ENCODE data around the gene CFDP1. TPM values are rescaled to one million over a fixed set of nuclear protein-coding genes. Genes with fewer than 3 reads are reported as not detected.

Gene CFDP1
- total and polyA plus RNA-seq, 4 experiments from 2014 or later = 37.1 to 42.4 (median 41.9) TPM

- H3K27me3 Mint-ChIP-seq = peaks cover 17 to 29% of the 10 kb centered on the region in 2 donors
- H3K36me3 ChIP-seq (ENCODE audit: insufficient read depth, low read length) = no peaks in the 10 kb centered on the region
- H3K4me1 ChIP-seq (ENCODE audit: insufficient read depth, low read length) = peaks cover 9% of the 10 kb centered on the region
- peak overlapping the region in 7 of 8 donors; percentile 67 to 93 (median 83) for H3K4me3 Mint-ChIP-seq
- POLR2A ChIA-PET (ENCODE audit: partially characterized antibody) = no interaction called here
- H3K27ac ChIP-seq (ENCODE audit: low read depth, low read length) = no peak overlapping the region
- no peaks in the 10 kb centered on the region for H3K9me3 ChIP-seq (ENCODE audit: control insufficient read depth in 1 of 2, low read length in 2 of 2)
- H3K4me1 Mint-ChIP-seq = peaks cover 3 to 13% (median 7%) of the 10 kb centered on the region in 4 donors
- intact Hi-C loops (cut with micrococcal nuclease) = no loop called here
- CTCF ChIA-PET (ENCODE audit: partially characterized antibody) = interaction anchor here (1.3 kb wide), 1 partner anchor 16 kb away, joined by 3 read pairs; no protein-coding TSS in a partner anchor
- H3K4me3 ChIP-seq (ENCODE audit: low read length in 2 of 2) = no peak overlapping the region
- H3K36me3 Mint-ChIP-seq = no peaks in the 10 kb centered on the region
- peaks cover 12% of the 10 kb centered on the region for H3K27me3 ChIP-seq (ENCODE audit: insufficient read depth, low read length)
- peak overlapping the region in 1 of 7 donors; percentile 88 for H3K27ac Mint-ChIP-seq
- DNase-seq = no peak
- no peaks in the 10 kb centered on the region for H3K9me3 Mint-ChIP-seq
Measured at GRCh38 chr16:75266738-75267630, 166.3 kb downstream of the CFDP1 start.

DNA sequence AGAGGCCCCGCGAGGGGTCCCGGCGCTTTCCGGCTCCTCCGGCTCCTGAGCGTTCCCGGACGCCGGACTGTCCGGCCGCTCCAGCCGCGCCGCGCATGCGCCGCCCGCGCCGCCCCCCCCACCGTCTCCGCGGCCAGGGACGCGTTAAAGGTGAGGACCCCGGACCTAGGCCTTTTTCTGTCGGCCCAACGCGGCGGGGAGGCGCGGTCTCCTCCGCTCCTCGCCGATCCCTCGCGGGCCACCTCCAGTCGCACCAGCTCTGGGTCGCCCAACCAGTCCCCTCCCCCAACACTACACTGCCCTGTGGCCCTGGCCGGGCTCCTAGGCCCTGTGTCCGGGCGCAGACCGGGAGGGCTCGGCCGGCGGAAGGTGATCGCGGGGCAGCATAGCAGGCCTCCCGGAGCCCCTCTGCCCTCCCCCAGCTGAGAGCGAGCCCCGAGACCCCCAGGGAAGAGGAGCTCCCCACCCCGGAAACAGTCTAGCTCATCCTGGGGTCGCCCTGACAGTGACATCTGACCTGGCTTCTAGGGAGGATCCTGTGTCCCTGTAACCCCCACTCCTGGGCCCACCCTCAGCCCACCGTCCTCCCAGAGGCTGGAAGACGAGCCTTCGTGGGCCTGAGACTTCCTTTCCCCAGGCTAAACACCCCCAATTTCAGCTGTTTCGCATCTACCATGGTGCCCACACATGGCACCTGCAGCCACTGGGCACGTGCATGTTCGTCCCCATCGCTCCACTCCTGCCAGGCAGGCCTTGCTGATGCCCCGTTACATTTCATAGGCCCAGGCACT lies 167.2 kb downstream of the CFDP1 start:
- DNase-seq = no peak
- H3K27ac ChIP-seq (ENCODE audit: low read depth, low read length) = no peak overlapping the region
- ChIA-PET CTCF (ENCODE audit: partially characterized antibody) (interaction anchor here (1.3 kb wide), 1 partner anchor 15 kb away, joined by 3 read pairs; no protein-coding TSS in a partner anchor), POLR2A (ENCODE audit: partially characterized antibody) (no interaction called here)
- intact Hi-C loops (cut with micrococcal nuclease) = no loop called here
- H3K4me1 ChIP-seq (ENCODE audit: insufficient read depth, low read length) = peaks cover 9% of the 10 kb centered on the region
- peaks cover 17 to 32% of the 10 kb centered on the region in 2 donors for H3K27me3 Mint-ChIP-seq
- H3K4me3 ChIP-seq (ENCODE audit: low read length in 2 of 2) = peak overlapping the region in 1 of 2 donors; percentile 9
- H3K9me3 Mint-ChIP-seq = no peaks in the 10 kb centered on the region
- peaks cover 12% of the 10 kb centered on the region for H3K27me3 ChIP-seq (ENCODE audit: insufficient read depth, low read length)
- H3K4me1 Mint-ChIP-seq = peaks cover 3 to 13% (median 7%) of the 10 kb centered on the region in 4 donors
- H3K4me3 Mint-ChIP-seq = peak overlapping the region; percentile 67 to 93 (median 83)
- H3K9me3 ChIP-seq (ENCODE audit: control insufficient read depth in 1 of 2, low read length in 2 of 2) = no peaks in the 10 kb centered on the region
- no peaks in the 10 kb centered on the region for H3K36me3 Mint-ChIP-seq
- peak overlapping the region in 1 of 7 donors; percentile 88 for H3K27ac Mint-ChIP-seq
- no peaks in the 10 kb centered on the region for H3K36me3 ChIP-seq (ENCODE audit: insufficient read depth, low read length)

GRCh38 chr16:75264999-75265910 lies 168.0 kb downstream of the CFDP1 start:
- DNase-seq = no peak
- Mint-ChIP-seq H3K4me3 (peak overlapping the region; percentile 61 to 82 (median 77)), H3K36me3 (no peaks in the 10 kb centered on the region), H3K9me3 (no peaks in the 10 kb centered on the region), H3K27ac (peak overlapping the region in 1 of 7 donors; percentile 23), H3K4me1 (peaks cover 3 to 13% (median 7%) of the 10 kb centered on the region in 4 donors), H3K27me3 (peaks cover 17 to 32% of the 10 kb centered on the region in 2 donors)
- CTCF ChIA-PET (ENCODE audit: partially characterized antibody) = no interaction called here
- H3K9me3 ChIP-seq (ENCODE audit: control insufficient read depth in 1 of 2, low read length in 2 of 2) = no peaks in the 10 kb centered on the region
- H3K4me1 ChIP-seq (ENCODE audit: insufficient read depth, low read length) = peaks cover 9% of the 10 kb centered on the region
- POLR2A ChIA-PET (ENCODE audit: partially characterized antibody) = interaction anchor here (0.7 kb wide), 1 partner anchor 115 kb away, joined by 3 read pairs; no protein-coding TSS in a partner anchor
- no peak overlapping the region for H3K27ac ChIP-seq (ENCODE audit: low read depth, low read length)
- no peaks in the 10 kb centered on the region for H3K36me3 ChIP-seq (ENCODE audit: insufficient read depth, low read length)
- peaks cover 12% of the 10 kb centered on the region for H3K27me3 ChIP-seq (ENCODE audit: insufficient read depth, low read length)
- intact Hi-C loops (cut with micrococcal nuclease) = no loop called here
- peak overlapping the region in 1 of 2 donors; percentile 9 for H3K4me3 ChIP-seq (ENCODE audit: low read length in 2 of 2)

DNA sequence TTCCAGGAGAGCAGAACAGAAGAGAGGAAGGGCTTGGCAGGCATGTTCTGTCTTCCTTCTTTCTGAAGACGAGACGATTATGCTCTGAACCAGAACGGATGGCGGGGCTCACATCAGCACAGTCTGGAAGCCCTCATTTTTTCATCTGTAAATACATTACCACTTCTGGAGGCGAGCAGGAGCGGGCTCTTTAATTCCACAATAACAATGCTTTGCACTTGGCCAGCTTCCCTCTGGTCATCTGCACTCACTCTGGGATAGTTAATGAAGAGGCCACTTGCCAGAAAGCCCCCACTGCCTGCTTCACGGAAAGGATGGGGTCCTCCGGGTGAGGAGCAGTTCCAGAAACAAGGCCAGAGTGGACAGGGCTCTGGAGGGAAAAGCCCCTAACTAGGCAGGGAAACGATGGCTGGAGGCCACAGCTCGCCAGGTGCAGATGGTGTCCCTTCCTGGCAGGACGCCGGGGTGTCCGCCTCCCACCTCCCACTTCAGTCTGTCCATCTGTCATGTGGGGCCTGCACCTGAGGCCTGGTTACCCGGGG lies 168.8 kb downstream of the CFDP1 start:
- POLR2A ChIA-PET (ENCODE audit: partially characterized antibody) = no interaction called here
- Mint-ChIP-seq H3K4me1 (peaks cover 3 to 13% (median 7%) of the 10 kb centered on the region in 4 donors), H3K27me3 (peaks cover 17 to 32% of the 10 kb centered on the region in 2 donors), H3K27ac (peak overlapping the region in 2 of 7 donors; percentile 23 to 83), H3K9me3 (no peaks in the 10 kb centered on the region), H3K36me3 (no peaks in the 10 kb centered on the region), H3K4me3 (peak overlapping the region; percentile 61 to 82 (median 77))
- H3K27ac ChIP-seq (ENCODE audit: low read depth, low read length) = no peak overlapping the region
- H3K9me3 ChIP-seq (ENCODE audit: control insufficient read depth in 1 of 2, low read length in 2 of 2) = no peaks in the 10 kb centered on the region
- no peaks in the 10 kb centered on the region for H3K36me3 ChIP-seq (ENCODE audit: insufficient read depth, low read length)
- H3K27me3 ChIP-seq (ENCODE audit: insufficient read depth, low read length) = peaks cover 12% of the 10 kb centered on the region
- DNase-seq = no peak
- H3K4me1 ChIP-seq (ENCODE audit: insufficient read depth, low read length) = peaks cover 9% of the 10 kb centered on the region
- CTCF ChIA-PET (ENCODE audit: partially characterized antibody) = no interaction called here
- intact Hi-C loops (cut with micrococcal nuclease) = no loop called here
- H3K4me3 ChIP-seq (ENCODE audit: low read length in 2 of 2) = no peak overlapping the region

GRCh38 chr16:75263963-75264445 lies 169.3 kb downstream of the CFDP1 start:
- Histone ChIP-seq H3K4me3 (ENCODE audit: low read length in 2 of 2) (no peak overlapping the region), H3K4me1 (ENCODE audit: insufficient read depth, low read length) (peaks cover 9% of the 10 kb centered on the region), H3K27me3 (ENCODE audit: insufficient read depth, low read length) (peaks cover 12% of the 10 kb centered on the region), H3K36me3 (ENCODE audit: insufficient read depth, low read length) (no peaks in the 10 kb centered on the region), H3K27ac (ENCODE audit: low read depth, low read length) (no peak overlapping the region), H3K9me3 (ENCODE audit: control insufficient read depth in 1 of 2, low read length in 2 of 2) (no peaks in the 10 kb centered on the region)
- Mint-ChIP-seq H3K4me3 (peak overlapping the region; percentile 57 to 82 (median 73)), H3K27ac (no peak overlapping the region), H3K9me3 (no peaks in the 10 kb centered on the region), H3K27me3 (peaks cover 21 to 32% of the 10 kb centered on the region in 2 donors), H3K4me1 (peaks cover 3 to 13% (median 7%) of the 10 kb centered on the region in 4 donors), H3K36me3 (no peaks in the 10 kb centered on the region)
- ChIA-PET POLR2A (ENCODE audit: partially characterized antibody) (no interaction called here), CTCF (ENCODE audit: partially characterized antibody) (no interaction called here)
- intact Hi-C loops (cut with micrococcal nuclease) = no loop called here
- no peak for DNase-seq

GRCh38 chr16:75263291-75263962 lies 169.9 kb downstream of the CFDP1 start:
- H3K4me1 ChIP-seq (ENCODE audit: insufficient read depth, low read length) = peaks cover 9% of the 10 kb centered on the region
- H3K9me3 ChIP-seq (ENCODE audit: control insufficient read depth in 1 of 2, low read length in 2 of 2) = no peaks in the 10 kb centered on the region
- no peak overlapping the region for H3K27ac Mint-ChIP-seq
- no peak overlapping the region for H3K27ac ChIP-seq (ENCODE audit: low read depth, low read length)
- intact Hi-C loops (cut with micrococcal nuclease) = no loop called here
- H3K4me3 Mint-ChIP-seq = peak overlapping the region in 2 of 8 donors; percentile 9 to 25
- no peak overlapping the region for H3K4me3 ChIP-seq (ENCODE audit: low read length in 2 of 2)
- no peaks in the 10 kb centered on the region for H3K36me3 Mint-ChIP-seq
- H3K4me1 Mint-ChIP-seq = peaks cover 3 to 13% (median 7%) of the 10 kb centered on the region in 4 donors
- no peaks in the 10 kb centered on the region for H3K36me3 ChIP-seq (ENCODE audit: insufficient read depth, low read length)
- POLR2A ChIA-PET (ENCODE audit: partially characterized antibody) = no interaction called here
- H3K9me3 Mint-ChIP-seq = no peaks in the 10 kb centered on the region
- CTCF ChIA-PET (ENCODE audit: partially characterized antibody) = interaction anchor here (1.6 kb wide), 1 partner anchor 122 kb away, joined by 3 read pairs; no protein-coding TSS in a partner anchor
- H3K27me3 ChIP-seq (ENCODE audit: insufficient read depth, low read length) = peaks cover 12% of the 10 kb centered on the region
- no peak for DNase-seq
- H3K27me3 Mint-ChIP-seq = peaks cover 21 to 32% of the 10 kb centered on the region in 2 donors
